Measurements from ENCODE around the gene RAPGEF3.

Gene RAPGEF3

DNA sequence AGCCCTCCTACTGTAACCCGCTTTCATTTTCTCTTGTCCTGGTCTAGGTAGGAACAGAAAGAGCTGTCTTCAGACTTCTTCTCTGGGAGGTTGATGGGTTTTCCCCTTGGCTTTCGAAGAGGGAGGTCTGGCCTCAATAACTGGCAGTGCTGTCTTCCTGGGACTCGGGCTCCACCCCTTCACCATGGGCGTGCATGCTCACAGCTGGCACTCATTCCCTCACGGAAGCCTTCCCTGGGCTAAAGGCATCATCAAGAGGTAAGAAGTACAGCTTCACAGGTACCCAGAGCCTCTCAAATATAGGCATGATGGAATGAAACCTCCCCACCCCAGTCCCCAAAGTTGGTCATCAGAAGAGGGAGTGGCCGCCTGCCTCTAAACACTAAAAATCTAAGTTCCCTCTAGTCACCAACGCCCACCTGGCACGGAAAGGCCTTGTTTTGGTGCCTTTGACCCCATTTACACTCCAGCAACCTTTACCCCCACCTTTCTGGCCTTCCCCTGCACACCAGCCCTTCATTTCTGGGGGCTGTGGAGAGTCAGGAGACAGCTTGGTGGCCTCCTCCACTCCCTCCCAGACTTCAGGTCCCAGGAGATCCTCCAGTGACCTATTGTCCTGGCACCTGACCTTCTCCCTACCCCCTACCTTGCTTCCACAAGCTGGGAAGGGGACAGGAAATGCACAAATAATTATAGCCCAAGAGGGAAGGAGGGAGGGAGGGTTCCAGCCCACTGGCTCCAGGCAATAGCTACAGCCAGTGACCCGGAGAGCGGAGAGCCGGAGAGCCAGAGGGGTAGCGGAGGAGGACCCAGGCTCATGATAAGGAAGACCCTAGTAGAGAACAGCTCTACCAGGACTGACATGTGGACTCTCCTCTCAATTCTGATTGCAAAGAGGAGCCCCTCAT is 2.8 kb downstream of the RAPGEF3 start:
- no peak for DNase-seq

DNA sequence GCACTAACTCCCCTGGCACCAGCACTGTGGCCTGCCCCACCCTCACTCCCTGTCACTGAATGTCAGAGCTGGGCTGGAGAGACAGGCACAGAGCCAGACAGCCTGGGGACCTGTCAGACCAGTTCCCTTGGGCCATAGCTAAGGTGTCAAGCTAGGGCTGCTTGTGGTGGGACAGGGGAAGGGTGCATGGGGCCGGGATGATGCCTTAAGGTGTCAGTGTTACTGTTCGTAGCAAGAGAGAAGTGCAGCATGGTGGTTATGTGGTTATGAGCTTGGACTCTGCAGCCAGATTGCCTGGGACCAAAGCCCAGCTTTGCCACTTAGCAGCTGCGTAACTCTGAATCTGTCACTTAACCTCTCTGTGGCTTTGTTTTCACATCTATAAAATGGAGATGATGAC is 3.8 kb downstream of the RAPGEF3 start:
- DNase-seq, result no peak

DNA sequence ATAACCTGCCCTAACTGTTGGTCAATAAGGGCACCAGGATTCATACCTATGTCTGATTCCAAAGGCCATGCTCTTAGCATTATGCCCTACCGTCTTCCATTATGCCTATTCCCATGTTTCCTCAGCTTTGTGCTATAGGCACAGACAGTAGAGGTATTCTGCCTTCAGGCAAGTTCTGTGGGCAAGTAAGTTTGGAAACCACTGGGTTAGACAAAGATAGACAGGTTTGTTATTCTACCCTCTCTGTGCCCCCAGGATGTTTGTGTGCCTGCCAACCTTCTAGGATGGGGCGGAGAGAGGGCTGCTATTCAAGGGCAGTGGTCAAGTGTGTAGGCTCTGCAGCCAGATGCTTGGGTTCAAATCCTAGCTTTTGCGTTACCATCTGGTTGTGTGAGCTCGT is 4.6 kb downstream of the RAPGEF3 start:
- no peak for DNase-seq

DNA sequence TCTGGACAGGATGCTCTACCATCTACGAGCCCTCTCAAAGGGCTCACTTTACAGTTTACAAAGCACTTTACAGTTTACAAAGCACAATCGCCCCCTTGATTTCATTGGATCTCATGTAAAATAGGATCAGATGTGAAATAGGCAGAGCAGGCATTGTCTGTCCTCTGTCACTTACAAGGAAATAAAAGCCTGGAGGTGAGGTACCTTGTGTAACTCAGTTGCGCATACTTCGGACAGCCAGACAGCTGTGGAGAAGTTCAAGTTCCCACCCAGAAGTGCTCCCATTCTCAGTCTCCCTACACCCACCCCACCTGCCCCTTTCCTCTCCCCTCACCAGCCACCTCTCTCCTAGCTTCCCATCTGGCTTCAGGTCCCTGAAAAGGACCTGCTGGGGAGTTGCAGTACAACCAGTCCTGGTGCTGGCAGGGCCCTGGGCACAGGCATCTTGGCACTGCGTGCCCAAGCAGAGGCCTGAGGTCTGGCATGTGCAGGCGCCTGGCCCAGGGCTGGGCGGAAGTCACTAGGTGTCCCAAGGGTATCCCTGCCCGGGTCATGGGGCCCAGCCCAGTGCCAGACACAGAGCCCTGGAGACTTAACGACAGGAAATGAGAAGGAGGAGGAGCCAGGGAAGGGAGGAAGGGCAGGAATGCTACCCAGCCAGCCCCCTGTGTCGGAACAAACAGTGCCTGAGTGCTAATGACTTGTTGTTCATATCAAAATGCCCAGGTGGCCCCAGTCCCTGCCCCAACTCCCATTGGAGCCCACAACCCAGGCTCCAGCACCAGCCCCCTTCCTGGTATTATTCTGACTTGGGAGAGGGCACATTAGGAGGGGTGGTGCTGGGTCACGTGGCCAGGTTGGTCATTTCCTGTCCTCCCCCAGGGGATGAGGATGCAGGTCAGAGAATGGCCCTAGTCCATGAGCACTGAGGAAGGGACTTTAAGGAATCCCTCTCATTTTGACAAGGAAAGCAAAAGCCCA is 5.4 kb downstream of the RAPGEF3 start:
- DNase-seq, result no peak

DNA sequence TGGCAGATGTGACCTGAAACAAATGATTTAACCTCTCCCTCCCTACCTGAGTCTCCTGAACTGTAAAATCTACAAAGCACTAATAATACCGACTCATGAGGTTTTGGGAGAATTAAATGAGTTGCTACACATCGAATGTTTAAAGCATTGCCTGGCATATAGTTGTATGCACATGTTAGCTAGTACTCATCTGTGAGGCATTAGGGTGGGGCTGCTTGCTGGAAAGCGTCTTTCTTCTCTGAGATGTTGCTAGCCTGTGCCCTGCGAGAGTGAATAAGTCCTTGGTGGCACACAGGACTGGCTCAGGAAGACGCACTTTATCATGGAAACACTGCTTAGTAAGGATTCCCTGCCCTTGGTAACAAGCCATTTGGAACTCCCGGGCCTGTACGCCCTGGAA is 6.1 kb downstream of the RAPGEF3 start:
- peak; percentile 64 for DNase-seq

DNA sequence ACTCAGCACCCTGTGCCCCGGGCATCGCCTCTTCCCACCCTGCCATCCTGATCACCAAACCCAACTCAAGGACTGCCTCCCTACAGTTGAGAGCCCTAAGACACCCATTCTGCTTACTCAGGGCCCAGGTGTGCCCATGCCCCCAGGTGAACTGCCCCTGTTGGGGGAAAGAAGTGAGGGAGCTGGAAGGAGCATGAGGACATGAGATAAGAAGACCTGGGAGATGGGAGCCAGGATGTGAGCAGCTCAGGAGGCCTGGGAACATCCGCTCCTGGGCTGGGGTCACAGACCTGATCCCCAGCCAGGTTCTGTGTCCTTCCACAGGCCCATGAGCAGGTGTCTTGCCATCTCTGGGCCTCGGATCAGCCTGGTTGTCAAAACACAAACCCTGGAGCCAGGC is 6.6 kb downstream of the RAPGEF3 start:
- no peak for DNase-seq

DNA sequence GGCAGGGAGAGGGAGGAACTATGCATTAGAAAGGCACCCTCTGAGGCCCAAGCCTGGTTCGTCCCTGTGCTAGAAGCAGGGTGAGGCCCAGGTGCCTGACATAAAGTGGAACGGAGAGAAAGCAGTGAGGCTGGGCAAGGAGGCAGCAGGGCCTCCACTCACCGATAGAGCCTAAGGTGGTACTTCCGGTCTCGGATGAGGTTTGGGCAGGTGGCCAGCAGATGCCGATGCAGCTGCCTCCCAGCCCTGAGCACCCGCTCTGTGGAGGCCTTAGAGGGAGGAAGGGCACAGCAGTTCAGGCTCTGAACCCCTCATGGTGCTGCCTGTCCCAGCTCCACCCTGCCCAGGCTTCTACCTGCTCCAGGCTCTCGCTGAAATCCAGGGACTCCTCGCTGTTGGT is 7.1 kb downstream of the RAPGEF3 start:
- DNase-seq, result no peak

DNA sequence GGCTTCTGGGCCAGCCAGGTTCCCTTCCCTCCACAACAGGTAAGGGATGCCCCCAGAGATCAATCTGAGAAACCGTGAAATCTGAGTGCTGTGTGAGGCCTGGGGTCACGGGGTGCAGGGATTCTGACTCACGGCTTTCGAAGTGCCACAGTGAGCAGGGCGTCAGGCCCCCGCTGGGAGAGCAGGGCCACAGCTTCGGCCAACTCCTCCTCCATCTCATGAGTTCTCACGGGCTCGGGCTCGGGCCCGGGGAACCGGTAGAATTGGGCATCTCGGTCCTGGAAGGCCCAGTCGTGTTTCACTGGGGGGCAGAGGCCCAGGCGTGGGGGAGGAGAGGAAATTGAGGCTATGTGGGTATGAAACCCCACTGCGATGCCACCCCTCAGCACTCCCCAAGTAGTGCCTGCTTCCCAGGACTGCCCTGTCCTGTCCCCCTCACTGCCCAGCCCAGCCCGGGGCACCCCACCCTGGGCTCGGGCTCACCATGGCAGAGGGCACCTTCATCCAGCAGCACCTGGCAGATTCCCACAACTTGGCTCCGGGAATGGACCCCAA is 7.7 kb downstream of the RAPGEF3 start:
- DNase-seq, result no peak

DNA sequence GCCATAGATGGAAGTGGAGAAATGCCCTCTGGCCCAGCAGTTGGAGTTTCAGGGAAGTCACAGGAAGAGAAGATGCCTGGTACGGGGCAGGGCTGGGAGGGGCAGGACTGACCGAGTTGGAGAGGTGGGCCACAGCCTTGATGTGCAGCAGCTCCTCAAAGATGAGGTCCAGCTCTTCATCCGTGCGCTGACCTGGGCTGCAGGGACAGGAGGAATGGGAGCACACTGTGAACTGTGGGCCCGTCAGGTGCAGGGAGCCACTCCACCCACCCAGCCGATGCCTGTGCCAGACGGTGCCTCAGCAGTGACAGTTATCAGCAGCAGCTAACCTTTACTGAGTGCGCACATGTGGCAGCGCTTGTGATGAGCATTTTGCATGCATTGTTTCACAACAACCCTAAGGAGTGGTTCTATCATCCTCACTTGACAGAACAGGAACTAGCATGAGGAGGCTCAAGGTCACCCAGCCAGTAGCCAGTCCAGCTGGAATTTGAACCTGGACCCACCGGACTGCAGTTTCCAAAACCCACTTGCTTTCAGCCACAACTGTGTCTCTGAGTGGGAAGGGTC is 8.4 kb downstream of the RAPGEF3 start:
- DNase-seq, result no peak

DNA sequence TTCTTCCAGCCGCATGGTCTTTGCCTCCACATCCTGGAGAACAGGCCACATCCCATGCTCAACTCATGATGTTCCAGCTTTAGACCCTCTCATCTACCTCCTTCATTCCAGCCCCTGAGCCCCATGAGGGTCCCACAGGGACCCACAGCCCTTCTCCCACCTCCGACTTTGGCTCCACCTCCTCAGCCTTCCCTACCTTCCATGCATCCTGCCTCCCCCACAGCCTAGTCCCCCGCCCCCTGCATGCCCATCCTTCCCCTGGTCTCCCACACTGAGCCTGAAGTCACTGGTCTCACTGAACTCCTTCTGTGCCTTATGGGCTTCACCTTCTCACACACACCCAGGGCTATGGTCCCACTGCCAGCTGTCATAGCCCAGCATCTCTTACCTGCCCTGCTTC is 9.8 kb downstream of the RAPGEF3 start:
- no peak for DNase-seq

DNA sequence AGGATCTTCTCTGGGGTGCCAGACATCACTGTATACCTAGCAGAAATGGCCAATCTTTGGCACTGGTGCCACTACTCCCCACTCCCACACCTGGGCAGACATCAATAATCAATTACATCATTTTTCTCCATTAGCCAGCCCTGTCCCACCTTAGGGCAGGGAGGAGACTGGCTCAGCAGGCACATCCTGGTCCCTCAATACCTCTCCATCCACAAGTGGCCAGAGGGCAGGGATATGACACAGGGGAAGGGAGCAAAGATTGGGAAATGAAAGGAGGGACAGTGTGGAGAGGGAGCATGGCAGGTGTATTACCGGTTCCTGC is 10.2 kb downstream of the RAPGEF3 start:
- DNase-seq, result no peak

DNA sequence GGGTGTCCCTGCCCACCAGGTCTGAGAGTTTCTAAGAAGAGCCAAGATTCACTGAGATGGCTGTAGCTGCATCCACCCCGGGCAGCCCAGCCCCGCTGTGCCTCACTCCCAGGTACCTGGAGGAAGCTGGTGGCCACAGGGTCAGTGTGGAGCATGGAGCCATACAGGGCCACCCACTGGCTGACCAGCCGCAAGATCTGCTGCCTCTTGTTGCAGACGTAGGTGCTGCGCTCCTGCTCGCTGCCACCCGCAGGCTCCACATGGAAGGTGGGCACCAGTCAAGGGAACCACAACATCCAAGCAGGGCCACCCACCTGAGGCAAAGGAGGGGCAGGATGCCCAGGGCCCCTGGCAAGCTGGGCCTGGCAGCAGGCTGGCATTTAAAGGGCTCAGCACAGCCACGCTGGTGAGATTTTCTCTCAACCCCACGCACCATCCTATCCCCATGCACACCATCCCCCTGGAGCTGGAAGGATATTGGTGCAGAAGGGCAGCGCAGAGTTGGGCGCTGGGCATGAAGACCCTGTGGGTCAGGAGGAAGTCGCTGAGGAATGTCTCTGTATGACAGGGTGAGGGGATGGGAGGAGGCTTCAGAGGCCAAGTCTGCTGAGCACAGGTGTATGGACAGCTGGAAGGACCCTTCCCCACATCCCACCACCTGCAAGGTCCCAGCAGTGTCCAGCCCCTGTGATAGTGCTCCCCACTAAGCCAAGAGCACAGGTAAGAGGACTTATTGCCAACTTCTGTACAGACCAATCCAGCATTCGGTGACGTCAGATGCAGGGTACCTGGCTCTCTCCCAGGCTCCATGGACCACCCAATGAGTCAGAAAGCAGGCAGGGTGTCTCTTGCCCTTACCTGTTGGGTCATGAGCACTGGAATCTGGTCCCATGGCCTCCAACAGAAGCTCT is 10.8 kb downstream of the RAPGEF3 start:
- no peak for DNase-seq

DNA sequence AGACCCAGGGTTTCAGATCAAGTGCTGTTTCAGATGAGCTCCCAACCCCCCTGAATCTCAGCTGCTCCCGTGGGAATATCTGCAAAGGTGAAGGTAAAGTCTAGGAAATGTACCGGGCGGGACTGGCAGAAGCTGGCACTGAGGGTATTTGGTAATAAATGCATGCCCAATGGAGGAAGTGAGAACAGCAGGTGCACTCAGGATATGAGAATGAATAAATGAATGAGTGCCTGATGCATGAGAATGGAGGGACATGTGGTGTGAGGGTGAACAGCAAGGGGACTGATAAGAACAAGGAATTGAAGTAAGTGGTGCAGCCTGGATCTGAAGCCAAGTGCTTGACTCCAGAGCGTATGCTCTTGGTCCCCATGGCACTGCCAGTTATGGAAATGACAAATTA is 11.6 kb downstream of the RAPGEF3 start:
- DNase-seq, result no peak

DNA sequence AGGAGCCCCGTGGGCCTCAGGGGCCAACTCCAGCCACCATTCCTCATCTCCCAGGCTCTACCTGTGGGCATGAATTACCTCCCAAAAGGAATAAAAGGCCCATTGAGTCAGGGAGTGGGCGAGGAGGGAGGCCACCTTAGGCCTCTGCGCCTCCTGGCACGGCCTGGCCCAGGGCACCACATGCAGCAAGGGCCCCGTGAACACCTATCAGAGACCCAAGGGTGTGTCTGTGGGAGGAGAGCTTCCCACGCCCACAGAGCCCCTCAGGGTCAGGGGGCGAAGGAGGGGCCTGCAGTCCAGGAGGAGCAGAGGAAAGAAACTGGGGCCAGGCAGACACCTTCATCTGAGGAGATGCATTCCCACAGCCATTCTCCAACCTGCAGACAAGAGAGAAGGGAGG is 12.2 kb downstream of the RAPGEF3 start:
- DNase-seq, result no peak

DNA sequence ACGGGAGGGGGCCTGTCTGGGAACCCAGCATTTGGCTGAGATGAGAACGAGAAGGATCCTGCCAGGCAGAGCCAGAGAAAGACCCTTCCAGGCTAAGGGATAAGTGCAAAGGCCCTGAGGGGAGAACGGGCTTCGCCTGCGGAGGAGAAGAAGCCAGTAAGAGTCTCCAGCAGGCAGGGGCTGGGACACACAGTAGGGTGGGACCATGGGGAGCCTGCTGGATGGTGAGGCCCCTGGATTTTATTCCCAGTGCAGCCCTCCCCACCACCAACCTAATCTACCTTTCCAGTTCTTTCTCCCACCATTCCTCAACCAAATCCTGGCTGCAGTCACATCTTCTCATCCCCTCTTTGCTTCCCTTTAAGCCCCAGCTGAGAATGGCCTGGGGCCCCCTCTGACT is 12.6 kb downstream of the RAPGEF3 start:
- DNase-seq, result no peak

DNA sequence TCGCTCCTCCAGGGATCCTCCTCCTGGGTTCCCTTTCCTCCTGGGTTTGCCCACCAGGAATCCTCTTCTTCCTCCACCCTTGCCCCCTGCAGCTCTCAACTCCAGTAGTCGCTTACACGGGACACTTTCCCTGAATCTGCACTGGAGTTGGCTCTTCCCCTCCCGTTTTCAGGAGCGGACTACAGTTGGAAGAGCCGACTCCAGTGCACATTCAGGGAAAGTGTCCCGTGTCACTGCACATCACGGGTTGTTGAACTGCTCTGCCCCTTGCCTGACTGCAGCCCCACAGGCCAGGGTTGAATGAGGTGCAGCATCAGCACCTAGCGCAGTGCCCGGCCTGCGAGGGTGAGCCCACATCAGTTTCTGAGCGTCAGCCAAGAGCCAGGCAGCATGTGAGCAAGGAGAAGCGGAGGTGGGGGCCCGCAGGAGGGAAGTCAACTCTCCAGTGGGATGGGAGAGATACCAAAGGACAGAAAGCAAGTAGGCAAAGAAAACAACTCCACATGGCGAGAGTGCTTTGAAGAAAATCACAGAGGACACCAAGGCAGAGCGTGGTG is 13.1 kb downstream of the RAPGEF3 start:
- DNase-seq, result no peak

DNA sequence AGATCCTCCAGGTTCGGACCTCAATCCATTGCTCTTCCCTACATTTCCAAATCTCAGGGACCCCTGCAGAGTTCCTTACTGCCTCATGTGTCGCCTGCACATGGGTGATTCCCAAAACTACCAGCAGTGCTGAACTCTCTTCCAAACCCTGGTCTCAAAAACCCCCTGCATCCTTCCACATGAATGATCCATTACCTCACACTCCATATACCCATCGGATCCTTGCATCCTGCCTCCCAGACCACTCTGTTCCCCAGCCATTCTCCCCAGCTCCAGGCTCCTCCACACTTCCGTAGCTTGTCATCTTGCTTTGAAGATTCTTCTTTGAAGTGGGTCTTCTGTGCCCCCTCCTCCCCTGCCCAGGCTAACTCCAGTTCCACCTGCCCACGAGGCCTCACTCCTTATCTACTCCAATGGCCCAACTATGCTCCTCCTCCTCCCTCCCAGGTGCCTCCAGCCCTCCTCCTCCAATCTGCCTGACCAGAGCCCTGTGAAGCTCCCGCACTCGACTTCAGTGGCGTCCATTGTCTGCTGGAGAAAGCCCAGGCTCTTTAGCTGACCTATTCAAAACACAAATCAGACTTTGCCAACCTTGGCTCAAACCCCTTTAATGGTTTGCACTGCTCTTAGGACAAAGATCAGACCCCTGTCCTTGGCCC is 13.8 kb downstream of the RAPGEF3 start:
- no peak for DNase-seq

DNA sequence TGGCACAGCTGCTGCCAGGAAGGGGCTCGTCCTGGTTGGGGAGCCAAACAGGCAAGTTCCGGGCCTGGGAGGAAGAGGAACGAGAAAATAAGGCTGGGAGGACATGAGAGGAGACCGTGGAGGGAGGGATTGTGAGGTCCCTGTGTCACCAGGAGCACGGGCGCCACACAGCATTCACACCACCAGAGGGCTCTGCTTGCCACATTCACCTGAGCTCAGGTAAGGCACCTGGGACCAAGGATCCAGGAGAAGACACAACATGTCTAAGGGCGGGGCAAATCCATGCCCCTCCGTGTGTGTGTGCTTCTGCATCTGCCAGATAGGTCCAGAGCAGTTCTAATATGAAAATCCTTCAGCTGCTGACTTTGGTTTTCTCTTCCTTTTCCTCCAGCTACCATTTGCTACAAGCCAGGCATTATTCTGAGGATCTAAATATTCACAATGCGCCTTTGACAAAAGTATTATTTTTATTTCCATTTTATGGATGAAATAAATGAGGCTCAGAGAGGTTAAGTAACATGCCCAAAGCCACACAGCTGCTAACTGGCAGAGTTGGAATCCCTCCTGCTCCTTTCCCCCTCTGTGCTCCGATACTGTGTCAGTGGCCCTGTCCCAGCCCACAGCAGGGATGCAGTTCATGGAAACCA is 14.6 kb downstream of the RAPGEF3 start:
- DNase-seq, result no peak

DNA sequence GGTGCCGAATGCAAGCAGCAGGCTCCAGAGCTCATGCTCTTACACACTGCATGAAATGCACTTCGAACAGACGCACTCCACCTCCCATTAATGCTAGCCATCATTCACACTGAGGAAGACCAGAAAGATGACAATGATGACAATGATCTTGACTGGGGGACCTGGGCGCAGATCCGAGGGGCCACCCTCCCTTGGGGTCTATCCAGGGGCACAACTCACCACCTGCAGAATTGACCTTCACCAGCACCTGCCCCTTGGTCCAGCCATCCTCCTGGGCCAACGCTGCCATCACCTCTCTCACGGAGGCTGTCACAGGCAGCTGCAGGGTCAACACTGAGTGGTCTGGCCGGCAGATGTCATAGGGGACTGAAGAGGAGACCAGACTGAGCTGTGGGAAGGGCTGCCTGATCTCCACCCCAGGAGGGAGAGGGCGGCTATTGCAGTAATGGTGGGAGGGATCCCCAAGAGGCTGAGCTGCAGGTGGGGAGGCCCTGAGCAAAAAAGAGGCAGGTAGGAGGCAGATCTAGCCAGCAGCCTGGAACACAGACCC is 15.3 kb downstream of the RAPGEF3 start:
- DNase-seq, result no peak

DNA sequence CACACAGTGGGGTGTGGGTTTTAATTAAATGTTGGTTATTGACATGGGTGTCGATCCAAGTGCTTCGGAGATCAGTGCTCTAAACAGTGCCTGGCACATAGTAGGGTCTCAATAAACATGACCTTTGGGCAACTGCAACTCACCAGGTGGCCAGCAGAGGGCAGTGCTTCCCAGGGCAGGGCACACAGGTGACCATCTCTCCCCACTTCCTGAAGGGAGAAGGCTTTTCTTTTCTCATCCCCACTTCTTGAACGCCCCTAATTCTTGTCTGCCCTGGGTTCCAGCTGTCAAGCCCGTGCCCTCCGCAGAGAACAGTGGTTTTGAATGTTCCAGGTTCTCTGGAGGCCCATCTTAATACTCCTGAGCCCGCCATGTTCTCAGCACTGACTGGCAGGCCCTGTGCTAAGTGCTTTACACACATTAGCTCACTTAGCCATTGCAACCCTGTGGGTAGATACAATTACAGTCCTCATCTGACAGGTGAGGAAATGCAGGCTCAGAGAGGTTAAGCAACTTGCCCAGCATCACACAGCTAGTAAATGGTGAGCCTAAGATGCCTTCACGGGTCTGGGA is 16.3 kb downstream of the RAPGEF3 start:
- DNase-seq, result no peak

All from HCEC 1CT (cell line).